GM19467 (cell line): Measurements from ENCODE around the gene HES5.

ENCODE experiments used
- ATAC-seq: cut with Tn5 transposase; IDR thresholded peaks from one replicate; pipeline ENCODE4 v1.9.1; 2021; ENCODE audit warnings: mild to moderate bottlenecking, moderate library complexity; ENCODE audit not compliant: unreplicated experiment

HES5 gene

GRCh38 chr1:2483026-2483425, 47.0 kb downstream of the HES5 start:
- ATAC-seq, result no peak

DNA sequence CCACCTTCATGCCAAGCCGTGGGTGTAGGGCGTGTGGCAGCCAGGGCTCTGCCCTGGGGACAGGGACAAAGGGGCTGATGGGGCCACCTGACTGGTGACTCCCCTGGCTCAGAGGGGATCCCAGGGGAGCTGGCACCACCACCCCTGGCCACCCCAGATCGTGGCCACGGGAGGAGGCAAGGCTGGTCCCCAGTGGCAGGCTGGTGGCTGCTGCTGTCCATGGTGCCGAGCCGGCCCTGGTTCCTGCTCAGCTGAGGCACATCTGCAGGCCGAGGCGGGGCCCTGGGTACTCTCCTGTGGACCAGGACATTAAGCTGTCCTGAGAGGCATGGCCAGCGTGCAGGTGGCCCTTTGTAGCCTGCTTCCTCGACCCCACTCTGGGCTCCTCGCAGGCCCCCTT, 47.5 kb downstream of the HES5 start:
- no peak for ATAC-seq

DNA sequence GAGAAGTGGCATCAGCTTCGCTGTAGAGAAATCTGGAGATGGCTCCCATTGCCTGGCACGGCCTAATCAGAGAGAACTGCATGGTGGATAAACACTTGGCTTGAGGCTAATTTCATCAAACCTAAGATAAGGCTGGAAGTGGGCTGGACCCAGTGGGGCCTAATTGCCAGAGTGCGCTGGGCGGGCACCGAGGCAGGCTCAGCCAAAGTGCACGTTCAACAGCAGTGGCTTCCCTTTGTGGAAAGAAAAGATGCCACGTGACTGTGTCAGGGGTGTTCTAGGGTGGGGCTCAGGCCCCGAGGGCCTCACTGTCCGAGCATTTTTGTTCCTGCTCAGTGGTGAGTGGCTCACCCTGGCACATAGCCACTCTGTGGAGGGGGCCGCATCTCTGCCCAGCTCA, 48.2 kb downstream of the HES5 start:
- ATAC-seq, result no peak

- no peak for ATAC-seq
These were observed 49.1 kb downstream of the HES5 start for GRCh38 chr1:2480986-2481364.

DNA sequence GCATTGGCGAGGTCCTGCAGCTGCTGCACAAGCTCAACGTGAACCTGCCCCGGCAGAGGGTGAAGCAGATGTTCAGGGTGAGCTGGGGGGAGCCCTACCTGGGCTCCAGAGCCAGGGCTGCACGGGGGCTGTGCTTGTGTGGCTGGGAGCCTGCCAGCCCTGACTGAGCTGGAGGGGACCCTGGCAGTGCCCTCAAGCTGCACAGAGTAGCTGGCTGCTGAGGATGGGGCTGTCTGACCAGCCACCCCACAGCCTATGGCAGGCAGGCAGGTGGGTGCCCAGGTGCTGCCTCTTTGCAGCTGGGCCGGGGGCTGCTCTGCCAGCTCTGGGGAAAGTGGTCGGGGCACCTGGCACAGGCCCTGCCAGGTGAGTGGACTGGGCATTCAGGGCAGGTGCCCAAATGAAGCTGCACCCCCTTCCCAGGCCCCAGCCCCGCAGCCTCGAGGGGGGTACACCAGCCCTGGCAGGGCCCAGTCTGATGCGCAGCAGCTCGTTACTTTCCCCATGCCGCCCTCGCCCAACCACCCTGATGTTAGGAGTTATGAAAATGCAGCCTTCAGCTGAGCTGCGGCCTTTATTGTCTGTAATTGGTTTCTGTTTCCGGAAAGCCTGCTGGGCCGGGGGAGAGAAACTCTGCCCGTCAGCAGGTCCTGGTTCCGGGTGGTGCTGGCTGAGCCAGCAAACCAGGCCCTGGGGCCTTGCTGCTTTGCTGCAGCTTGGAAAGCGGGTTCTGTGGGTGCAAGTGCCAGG, 49.7 kb downstream of the HES5 start:
- no peak for ATAC-seq

DNA sequence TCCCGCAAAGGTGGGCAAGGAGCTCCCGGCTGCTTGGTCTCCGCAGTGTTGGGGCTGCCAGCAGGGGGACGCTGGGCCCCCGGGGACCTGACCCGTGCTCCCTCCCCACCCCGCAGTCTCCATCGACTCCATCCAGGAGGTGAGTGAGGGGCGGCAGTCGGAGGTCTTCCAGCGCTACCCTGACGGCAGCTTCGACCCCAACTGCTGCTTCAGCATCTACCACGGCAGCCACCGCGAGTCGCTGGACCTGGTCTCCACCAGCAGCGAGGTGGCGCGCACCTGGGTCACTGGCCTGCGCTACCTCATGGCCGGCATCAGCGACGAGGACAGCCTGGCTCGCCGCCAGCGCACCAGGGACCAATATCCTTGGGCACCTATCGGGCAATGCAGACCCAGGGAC, 50.4 kb downstream of the HES5 start:
- no peak for ATAC-seq

GRCh38 chr1:2479186-2479585, 50.9 kb downstream of the HES5 start:
- no peak for ATAC-seq
